ENCODE results near the gene RNF123. TPM values are rescaled to one million over a fixed set of nuclear protein-coding genes. Genes with fewer than 3 reads are reported as not detected.

RNF123 gene
- total RNA-seq, 1 experiment from 2014 or later: 23.1 TPM

- no peak for ATAC-seq
- ChIA-PET POLR2A (no interaction called here), CTCF (no interaction called here)
- intact Hi-C loops (cut with micrococcal nuclease; ENCODE audit: unreplicated experiment) (no loop called here), in situ Hi-C loops (cut with HindIII; ENCODE audit: low pct_unique_long_range_greater_than_20kb, low sequenced_read_pairs) (no loop called here)
- Histone ChIP-seq H3K9me3 (ENCODE audit: control insufficient read depth, insufficient read depth, low read depth, low read length) (no peaks in the 10 kb centered on the region), H3K4me1 (ENCODE audit: control insufficient read depth, insufficient read depth, low read length) (no peaks in the 10 kb centered on the region), H3K4me3 (ENCODE audit: low read depth in 2 of 2, low read length in 2 of 2) (no peak overlapping the region), H3K27ac (ENCODE audit: low read length) (no peak overlapping the region), H3K36me3 (ENCODE audit: control insufficient read depth, insufficient read depth, low read length) (no peaks in the 10 kb centered on the region), H3K27me3 (ENCODE audit: control insufficient read depth, insufficient read depth, low read length) (no peaks in the 10 kb centered on the region)
- DNase-seq (ENCODE audit: low read depth, low spot score): no peak
- no TSS peak for BruUV-seq (replicated peaks)
- TF ChIP-seq TCF7L2 (IDR thresholded peaks at IDR 0.05; ENCODE audit: low read depth, low read length) (no peak), SIN3A (IDR thresholded peaks at IDR 0.05; ENCODE audit: borderline replicate concordance, insufficient read depth, low read depth, low read length) (no peak), POLR2AphosphoS5 (IDR thresholded peaks at IDR 0.05; ENCODE audit: low read depth, low read length) (no peak)
- TF ChIP-seq, protein P1, sequence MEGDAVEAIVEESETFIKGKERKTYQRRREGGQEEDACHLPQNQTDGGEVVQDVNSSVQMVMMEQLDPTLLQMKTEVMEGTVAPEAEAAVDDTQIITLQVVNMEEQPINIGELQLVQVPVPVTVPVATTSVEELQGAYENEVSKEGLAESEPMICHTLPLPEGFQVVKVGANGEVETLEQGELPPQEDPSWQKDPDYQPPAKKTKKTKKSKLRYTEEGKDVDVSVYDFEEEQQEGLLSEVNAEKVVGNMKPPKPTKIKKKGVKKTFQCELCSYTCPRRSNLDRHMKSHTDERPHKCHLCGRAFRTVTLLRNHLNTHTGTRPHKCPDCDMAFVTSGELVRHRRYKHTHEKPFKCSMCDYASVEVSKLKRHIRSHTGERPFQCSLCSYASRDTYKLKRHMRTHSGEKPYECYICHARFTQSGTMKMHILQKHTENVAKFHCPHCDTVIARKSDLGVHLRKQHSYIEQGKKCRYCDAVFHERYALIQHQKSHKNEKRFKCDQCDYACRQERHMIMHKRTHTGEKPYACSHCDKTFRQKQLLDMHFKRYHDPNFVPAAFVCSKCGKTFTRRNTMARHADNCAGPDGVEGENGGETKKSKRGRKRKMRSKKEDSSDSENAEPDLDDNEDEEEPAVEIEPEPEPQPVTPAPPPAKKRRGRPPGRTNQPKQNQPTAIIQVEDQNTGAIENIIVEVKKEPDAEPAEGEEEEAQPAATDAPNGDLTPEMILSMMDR (IDR thresholded peaks at IDR 0.05): no peak
- TF ChIP-seq, protein P2, sequence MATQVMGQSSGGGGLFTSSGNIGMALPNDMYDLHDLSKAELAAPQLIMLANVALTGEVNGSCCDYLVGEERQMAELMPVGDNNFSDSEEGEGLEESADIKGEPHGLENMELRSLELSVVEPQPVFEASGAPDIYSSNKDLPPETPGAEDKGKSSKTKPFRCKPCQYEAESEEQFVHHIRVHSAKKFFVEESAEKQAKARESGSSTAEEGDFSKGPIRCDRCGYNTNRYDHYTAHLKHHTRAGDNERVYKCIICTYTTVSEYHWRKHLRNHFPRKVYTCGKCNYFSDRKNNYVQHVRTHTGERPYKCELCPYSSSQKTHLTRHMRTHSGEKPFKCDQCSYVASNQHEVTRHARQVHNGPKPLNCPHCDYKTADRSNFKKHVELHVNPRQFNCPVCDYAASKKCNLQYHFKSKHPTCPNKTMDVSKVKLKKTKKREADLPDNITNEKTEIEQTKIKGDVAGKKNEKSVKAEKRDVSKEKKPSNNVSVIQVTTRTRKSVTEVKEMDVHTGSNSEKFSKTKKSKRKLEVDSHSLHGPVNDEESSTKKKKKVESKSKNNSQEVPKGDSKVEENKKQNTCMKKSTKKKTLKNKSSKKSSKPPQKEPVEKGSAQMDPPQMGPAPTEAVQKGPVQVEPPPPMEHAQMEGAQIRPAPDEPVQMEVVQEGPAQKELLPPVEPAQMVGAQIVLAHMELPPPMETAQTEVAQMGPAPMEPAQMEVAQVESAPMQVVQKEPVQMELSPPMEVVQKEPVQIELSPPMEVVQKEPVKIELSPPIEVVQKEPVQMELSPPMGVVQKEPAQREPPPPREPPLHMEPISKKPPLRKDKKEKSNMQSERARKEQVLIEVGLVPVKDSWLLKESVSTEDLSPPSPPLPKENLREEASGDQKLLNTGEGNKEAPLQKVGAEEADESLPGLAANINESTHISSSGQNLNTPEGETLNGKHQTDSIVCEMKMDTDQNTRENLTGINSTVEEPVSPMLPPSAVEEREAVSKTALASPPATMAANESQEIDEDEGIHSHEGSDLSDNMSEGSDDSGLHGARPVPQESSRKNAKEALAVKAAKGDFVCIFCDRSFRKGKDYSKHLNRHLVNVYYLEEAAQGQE (IDR thresholded peaks at IDR 0.05; ENCODE audit: insufficient read depth in 1 of 2, low read depth in 2 of 2, low read length in 1 of 2): no peak
Observed at GRCh38 chr3:49662021-49662420, 27.3 kb upstream of the RNF123 start.

DNA sequence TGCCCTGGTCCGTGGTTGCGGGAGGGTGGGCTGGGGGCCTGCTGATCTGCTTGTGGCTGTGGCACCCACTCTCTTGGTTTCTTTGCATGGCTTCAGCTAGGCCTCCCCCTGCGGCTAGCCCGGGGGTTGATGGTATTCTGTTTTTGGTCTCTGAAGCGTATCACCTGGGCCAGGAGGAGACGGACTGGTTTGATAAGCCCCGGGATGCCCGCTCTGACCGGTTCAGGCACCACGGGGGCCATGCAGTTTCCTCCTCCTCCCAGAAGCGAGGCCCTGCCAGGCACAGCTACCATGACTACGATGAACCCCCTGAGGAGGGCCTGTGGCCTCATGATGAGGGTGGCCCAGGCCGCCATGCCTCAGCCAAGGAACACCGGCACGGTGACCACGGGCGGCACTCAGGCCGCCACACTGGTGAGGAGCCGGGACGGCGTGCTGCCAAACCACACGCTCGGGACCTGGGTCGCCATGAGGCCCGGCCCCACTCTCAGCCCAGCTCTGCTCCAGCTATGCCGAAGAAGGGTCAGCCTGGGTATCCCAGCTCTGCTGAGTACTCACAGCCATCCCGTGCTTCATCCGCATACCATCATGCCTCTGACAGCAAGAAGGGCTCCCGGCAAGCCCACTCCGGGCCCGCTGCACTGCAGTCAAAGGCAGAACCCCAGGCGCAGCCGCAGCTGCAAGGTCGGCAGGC lies 26.5 kb upstream of the RNF123 start:
- in situ Hi-C loops (cut with HindIII; ENCODE audit: low pct_unique_long_range_greater_than_20kb, low sequenced_read_pairs): no loop called here
- TF ChIP-seq TCF7L2 (IDR thresholded peaks at IDR 0.05; ENCODE audit: low read depth, low read length): no peak
- TF ChIP-seq, protein P2 (IDR thresholded peaks at IDR 0.05; ENCODE audit: insufficient read depth in 1 of 2, low read depth in 2 of 2, low read length in 1 of 2): no peak
- DNase-seq (ENCODE audit: low read depth, low spot score) (no peak), ATAC-seq (no peak)
- H3K36me3 ChIP-seq (ENCODE audit: control insufficient read depth, insufficient read depth, low read length): no peaks in the 10 kb centered on the region
- BruUV-seq (replicated peaks): no TSS peak
- ChIA-PET CTCF (no interaction called here), POLR2A (interaction anchor here (0.6 kb wide), 1 partner anchor 194 kb away, joined by 4 read pairs; no protein-coding TSS in a partner anchor)
- H3K4me3 ChIP-seq (ENCODE audit: low read depth in 2 of 2, low read length in 2 of 2): no peak overlapping the region
- no peaks in the 10 kb centered on the region for H3K9me3 ChIP-seq (ENCODE audit: control insufficient read depth, insufficient read depth, low read depth, low read length)
- H3K4me1 ChIP-seq (ENCODE audit: control insufficient read depth, insufficient read depth, low read length): no peaks in the 10 kb centered on the region
- no peak overlapping the region for H3K27ac ChIP-seq (ENCODE audit: low read length)
- H3K27me3 ChIP-seq (ENCODE audit: control insufficient read depth, insufficient read depth, low read length): no peaks in the 10 kb centered on the region
- intact Hi-C loops (cut with micrococcal nuclease; ENCODE audit: unreplicated experiment): no loop called here

All from Panc1 (cell line).